A673 (cell line): Measurements from ENCODE around the gene ZNF37A. TPM values are rescaled to one million over a fixed set of nuclear protein-coding genes. Genes with fewer than 3 reads are reported as not detected.
"Not testable (repeated sequence)": the region's sequence is repeated elsewhere in the genome, so short reads cannot be mapped to it uniquely, and the experiment has no call there.

Experiments
- BruUV-seq: library from RNA; stranded (reverse); fragments of 400-500 nt; replicated peaks from 2 replicates; lab custom pipeline; 2021; lab: Mats Ljungman, UMichigan
- CTCF ChIA-PET: fragments of 300-600 bp; sonication (Branson Sonifier 250); formaldehyde crosslinking; loops from one replicate; lab custom pipeline; 2022; ENCODE audit warnings: antibody characterized with exemption; lab: Charles Lee
- POLR2A ChIA-PET: fragments of 300-600 bp; sonication (Branson Sonifier 250); formaldehyde crosslinking; loops from one replicate; lab custom pipeline; 2022; ENCODE audit warnings: antibody characterized with exemption; ENCODE audit not compliant: low non-redundant PET; lab: Charles Lee
- DNase-seq: peaks from one replicate; pipeline ENCODE4 v3.0.0-alpha.2; 2015; ENCODE audit warnings: low spot score
- H3K27ac ChIP-seq: fragments of 200-600 bp; sonication (generic); 2 replicates; pipeline ENCODE4 v1.5.1; 2016; ENCODE audit warnings: mixed run types, low read depth, mild to moderate bottlenecking, mixed read lengths, antibody characterized with exemption, low read length; ENCODE audit not compliant: poor library complexity, severe bottlenecking
- H3K27me3 ChIP-seq: fragments of 200-600 bp; sonication (generic); replicated peaks from 2 replicates; pipeline ENCODE4 v1.6.1; 2017; ENCODE audit warnings: mixed run types, low read depth, mild to moderate bottlenecking, mixed read lengths, antibody characterized with exemption, low read length; ENCODE audit not compliant: insufficient read depth, poor library complexity
- H3K36me3 ChIP-seq: fragments of 200-600 bp; sonication (generic); 2 replicates; pipeline ENCODE4 v1.6.1; 2016; ENCODE audit warnings: mixed run types, mild to moderate bottlenecking, mixed read lengths, antibody characterized with exemption, low read length; ENCODE audit not compliant: insufficient read depth, poor library complexity, severe bottlenecking
- H3K4me1 ChIP-seq: fragments of 200-600 bp; sonication (generic); 2 replicates; pipeline ENCODE4 v1.6.1; 2017; ENCODE audit warnings: mixed run types, mild to moderate bottlenecking, mixed read lengths, antibody characterized with exemption, low read length; ENCODE audit not compliant: insufficient read depth, poor library complexity, severe bottlenecking
- H3K4me3 ChIP-seq: fragments of 200-600 bp; sonication (generic); 2 replicates; pipeline ENCODE4 v1.5.1; 2016; ENCODE audit warnings: low read depth, mixed run types, mild to moderate bottlenecking, mixed read lengths, low read length; ENCODE audit not compliant: poor library complexity, severe bottlenecking
- H3K9me3 ChIP-seq: fragments of 200-600 bp; sonication (generic); 2 replicates; pipeline ENCODE4 v1.6.1; 2016; ENCODE audit warnings: mixed run types, low read depth, mild to moderate bottlenecking, mixed read lengths, antibody characterized with exemption, low read length; ENCODE audit not compliant: poor library complexity, severe bottlenecking
- CTCF ChIP-seq: fragments of 300-800, 200-600 bp; sonication (generic); conservative IDR thresholded peaks from 2 replicates; pipeline ENCODE4 v1.5.1; 2017; ENCODE audit warnings: low read depth, mild to moderate bottlenecking, antibody characterized with exemption, low read length, moderate library complexity, mixed read lengths
- EZH2 ChIP-seq: fragments of 200-600 bp; sonication (generic); IDR thresholded peaks from 2 replicates; pipeline ENCODE4 v1.6.1; 2017; ENCODE audit warnings: borderline replicate concordance, low read depth, mild to moderate bottlenecking, mixed read lengths, antibody characterized with exemption, low read length; ENCODE audit not compliant: poor library complexity, severe bottlenecking
- intact Hi-C: fragments of 100-400 bp; cut with micrococcal nuclease; formaldehyde crosslinking; loops from one replicate; pipeline ENCODE4 v1.10.0; 2022; ENCODE audit not compliant: unreplicated experiment
- total RNA-seq: library from RNA; stranded (reverse); gene quantifications from 2 replicates; pipeline ENCODE4 v1.2.3, GENCODE V29; 2021

Gene ZNF37A
- total RNA-seq, 1 experiment from 2014 or later, result 19.0 TPM

- DNase-seq, result no peak
- Histone ChIP-seq H3K4me1 (no peaks in the 10 kb centered on the region), H3K9me3 (peaks cover 4% of the 10 kb centered on the region), H3K36me3 (no peaks in the 10 kb centered on the region), H3K4me3 (no peak overlapping the region), H3K27me3 (no peaks in the 10 kb centered on the region), H3K27ac (no peak overlapping the region)
- no TSS peak for BruUV-seq
- CTCF ChIA-PET, result no interaction called here
- TF ChIP-seq EZH2 (no peak), CTCF (no peak)
- POLR2A ChIA-PET, result no interaction called here
- intact Hi-C loops, result no loop called here
Measured at GRCh38 chr10:38146579-38147333, 52.6 kb downstream of the ZNF37A start.

- CTCF ChIA-PET, result no interaction called here
- TF ChIP-seq EZH2 (no peak), CTCF (no peak)
- Histone ChIP-seq H3K27me3 (no peaks in the 10 kb centered on the region), H3K9me3 (no peaks in the 10 kb centered on the region), H3K4me3 (no peak overlapping the region), H3K36me3 (no peaks in the 10 kb centered on the region), H3K4me1 (no peaks in the 10 kb centered on the region), H3K27ac (no peak overlapping the region)
- no TSS peak for BruUV-seq
- intact Hi-C loops, result no loop called here
- no peak for DNase-seq
- POLR2A ChIA-PET, result no interaction called here
Measured at GRCh38 chr10:38147686-38148085, 53.5 kb downstream of the ZNF37A start.

DNA sequence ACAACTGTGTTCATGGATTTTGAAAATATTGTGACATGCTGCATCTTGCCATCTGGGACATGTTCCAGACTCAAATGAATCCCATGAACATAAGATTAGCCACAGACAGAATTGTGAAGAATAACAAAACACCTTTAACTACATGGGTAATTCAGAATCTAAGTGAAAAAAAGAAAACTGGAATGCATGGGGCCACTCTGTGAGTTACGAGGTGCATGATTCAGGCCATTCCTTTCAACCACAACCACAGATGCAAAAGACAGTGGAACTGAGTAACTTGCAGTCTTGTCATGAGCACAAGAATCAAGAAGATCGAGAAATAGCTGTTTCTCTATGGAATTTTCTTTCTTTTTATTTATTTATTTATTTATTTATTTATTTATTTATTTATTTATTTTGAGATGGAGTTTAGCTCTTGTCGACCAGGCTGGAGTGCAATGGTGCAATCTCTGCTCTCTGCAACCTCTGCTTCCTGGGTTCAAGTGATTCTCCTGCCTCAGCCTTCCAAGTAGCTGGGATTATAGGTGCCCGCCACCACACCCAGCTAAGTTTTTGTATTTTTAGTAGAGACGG is 56.8 kb downstream of the ZNF37A start:
- BruUV-seq, H3K36me3 ChIP-seq, POLR2A ChIA-PET, H3K9me3 ChIP-seq, H3K27me3 ChIP-seq, CTCF ChIA-PET, H3K4me1 ChIP-seq, H3K4me3 ChIP-seq, H3K27ac ChIP-seq, intact Hi-C loops, DNase-seq: not testable (repeated sequence)
